ENCODE measurements around the gene SLC30A7.

Gene SLC30A7

DNA sequence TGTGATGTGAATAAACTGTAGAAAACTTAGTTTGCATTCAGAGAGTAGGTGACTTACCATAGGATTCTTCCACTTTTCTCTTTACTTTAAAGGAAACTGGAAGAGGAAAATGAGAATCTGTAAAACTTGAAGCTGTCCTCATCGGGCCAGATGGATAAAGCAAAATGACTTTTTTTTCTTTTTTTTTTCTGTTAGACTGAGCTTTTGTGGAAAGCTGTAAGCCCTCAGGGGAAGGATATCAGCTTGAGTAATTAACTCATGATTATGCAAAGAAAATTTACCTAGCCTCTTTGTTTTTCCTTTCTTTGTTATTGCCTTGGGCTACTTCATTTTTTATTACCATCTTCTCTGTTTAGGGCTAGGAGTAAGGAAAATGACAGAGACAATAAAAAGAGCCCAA lies 76.3 kb downstream of the SLC30A7 start:
- DNase-seq (ENCODE audit: low spot score) = no peak

DNA sequence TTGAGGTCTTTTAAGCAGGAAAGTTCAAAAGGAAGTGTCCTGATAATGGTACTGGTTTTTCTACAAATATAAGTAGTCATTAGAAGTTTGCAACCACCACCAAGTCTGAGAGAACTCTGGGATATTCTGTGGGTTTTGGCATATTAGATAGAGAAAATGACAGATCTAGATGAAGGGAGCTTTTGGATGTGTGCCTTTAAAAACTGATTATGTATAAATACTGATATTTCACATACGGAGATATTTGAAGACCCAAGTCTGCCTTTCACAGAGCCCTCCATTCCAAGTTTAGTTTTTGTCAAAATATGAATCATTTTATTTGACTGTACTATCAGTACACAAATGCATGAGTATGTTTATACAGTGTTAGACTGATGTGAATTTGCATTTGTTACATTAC lies 81.0 kb downstream of the SLC30A7 start:
- DNase-seq (ENCODE audit: low spot score) = no peak

DNA sequence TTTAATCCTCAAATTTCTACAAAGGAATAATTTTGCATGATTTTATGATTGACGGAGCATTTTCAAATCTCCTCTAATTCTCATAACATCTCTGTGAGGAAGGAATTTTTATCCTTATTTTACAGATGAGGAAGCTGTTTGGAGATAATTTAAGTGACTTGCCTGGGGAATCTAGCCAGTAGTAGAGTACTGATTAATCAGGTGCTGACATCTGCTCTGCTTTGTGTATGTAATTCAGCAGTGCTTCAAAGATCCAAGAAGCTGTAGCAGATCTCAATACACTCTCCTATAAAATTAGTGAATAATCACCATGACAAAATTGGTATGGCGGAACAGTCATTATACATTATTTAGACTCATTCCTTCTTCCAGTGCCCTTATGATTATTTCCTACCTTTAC lies 83.7 kb downstream of the SLC30A7 start:
- no peak for DNase-seq (ENCODE audit: low spot score)

DNA sequence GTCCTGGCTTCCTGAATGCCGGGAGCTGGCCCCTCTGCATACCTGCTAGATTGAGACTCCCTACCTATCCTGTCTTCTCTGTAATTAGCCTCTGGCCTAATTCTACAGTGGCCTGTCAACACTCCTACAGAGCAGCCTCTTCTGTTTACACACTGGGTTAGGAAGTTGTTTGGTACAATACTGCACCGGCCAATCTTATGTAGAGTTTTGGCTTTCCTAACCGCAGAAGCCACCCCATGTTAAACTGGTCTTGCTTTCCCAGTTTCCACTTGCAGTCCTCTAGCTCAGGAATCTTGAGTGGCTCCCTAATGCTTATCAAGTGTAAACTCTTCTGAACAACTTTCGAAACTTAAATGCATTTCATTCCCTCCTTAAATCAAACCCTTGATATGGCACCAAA lies 86.9 kb downstream of the SLC30A7 start:
- DNase-seq (ENCODE audit: low spot score) = no peak

DNA sequence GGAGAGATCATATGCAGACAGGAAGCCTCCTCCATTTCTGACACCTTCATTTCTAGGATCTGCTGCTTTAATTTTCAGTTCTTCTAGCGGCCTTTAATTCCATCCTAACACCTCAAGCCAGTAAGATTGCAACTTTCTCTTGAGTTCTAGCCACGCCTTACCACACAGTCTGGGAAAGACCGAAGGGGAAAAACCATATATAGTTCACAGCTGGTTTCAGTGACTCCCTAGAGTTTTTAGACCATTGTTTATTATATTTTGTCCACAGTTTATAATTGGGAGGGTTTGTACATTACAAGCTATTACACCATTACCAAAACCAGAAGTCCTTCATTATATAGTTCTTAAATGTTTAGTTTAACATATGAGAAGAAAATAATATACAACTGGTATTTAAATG lies 92.2 kb downstream of the SLC30A7 start:
- DNase-seq (ENCODE audit: low spot score) = no peak

DNA sequence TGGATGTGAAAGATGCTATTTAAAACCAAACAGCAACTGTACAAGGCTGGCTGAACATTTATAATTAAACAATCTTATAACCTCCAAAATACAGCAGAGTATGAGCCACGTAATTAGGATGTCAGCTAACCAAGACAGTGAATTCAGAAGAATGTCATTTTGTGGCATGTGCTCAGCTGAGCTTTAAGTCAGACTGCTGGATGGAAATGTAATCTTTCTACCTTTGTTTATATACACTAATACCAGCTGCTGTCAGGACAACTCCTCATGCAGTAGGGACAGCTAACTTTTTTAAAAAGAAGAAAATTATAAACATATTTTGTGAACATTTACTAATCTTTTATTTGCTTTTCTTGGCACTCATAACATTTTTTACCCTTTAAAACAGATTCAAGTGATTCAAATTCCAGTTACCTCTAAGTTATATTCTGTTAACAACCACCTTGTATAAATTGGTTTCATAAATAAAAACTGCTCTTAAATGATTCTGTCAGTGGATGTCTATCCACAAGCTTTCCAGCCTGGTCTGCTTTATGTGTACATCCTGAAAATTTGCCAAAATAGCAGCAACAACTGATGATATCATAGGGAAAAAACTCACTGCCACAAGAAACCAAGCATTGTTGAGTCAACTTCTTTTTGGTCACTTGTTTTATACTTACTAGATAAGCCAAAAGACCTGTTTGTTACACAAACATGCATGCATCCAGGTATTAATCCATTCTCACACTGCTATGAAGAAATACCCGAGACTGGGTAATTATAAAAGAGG lies 93.6 kb downstream of the SLC30A7 start:
- DNase-seq (ENCODE audit: low spot score) = no peak

DNA sequence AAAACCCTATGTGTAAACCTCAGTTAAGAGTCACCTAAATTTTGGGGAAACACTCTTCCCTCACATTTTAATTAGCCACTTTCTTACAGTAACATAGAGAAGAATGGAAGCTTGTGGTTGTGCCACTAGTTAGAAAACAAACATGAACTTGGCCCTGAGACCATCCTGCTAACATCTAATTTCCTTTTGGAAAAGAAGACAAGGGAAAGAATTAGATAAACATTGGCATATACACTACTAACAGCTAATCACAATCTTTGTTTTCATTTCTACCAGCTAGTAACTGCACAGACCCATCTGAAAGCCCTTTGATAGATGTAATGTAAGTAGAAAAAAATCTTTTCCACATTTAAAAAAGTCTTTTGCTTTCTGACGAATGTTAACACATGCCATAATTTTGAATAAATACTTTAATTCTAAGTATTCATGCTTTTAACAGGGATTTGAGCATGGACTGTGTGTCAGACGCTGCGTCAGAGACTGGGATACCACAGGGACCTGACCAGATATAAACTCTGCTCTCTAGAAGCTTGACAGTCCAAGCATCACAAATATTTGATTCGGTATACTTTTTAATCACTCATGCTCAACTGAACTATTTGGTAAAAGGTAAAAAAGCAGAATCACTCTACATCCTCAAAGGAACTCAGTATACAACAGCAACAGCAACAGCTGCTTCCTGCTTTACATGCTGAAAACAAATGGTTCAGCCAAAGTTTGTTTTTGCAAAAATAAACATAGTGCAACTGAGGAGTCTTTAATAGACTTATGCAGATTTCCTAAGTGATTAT lies 99.5 kb downstream of the SLC30A7 start:
- DNase-seq (ENCODE audit: low spot score) = no peak

DNA sequence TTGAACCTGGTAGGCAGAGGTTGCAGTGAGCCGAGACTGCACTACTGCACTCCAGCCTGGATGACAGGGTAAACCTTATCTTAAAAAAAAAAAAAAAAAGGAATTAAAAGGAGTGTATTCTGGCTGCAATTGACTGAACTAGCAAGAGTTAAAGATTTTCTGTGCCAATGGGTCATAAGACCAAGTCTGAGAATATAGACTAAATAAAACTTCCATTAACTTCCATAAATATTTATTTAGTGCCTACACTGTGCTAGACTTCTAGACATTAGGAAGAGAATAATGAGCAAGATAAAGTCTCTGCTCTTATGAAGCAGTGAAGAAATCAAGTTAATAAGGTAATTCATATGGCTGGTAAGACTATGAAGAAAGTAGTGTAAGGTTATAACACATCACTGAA lies 102.5 kb downstream of the SLC30A7 start:
- no peak for DNase-seq (ENCODE audit: low spot score)

DNA sequence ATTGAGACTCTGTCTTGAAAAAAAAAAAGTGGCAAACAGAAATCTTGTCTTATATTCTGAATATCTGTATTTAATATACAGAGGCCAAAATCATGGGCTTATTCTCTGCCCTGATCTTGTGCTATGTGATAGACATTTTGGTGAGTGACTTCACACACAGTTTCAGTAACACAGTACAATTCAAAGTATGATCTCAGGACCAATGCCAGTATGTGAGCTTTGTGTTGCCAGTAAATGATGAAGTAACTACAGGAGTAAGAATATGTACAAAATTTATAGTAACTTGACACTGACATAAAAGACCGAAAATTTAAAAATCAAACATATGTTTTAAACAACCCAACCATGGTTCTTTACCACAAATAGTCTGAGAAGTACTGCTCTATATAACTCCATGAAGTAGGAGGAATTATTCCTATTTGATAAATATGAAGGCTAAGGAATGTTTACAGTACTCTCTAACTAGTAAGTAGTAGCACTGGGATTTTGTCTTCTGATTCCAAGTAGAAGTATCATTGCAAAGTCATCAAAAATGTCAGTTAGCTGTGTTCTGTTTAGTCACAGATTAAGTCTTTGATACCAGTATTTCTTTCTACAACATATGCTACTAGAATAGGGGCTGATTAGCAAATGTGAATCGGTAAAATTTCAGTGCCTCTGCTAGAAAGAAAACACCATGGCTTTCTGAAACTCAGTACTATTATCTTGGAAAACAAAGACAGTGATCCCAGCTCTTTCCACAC lies 104.4 kb downstream of the SLC30A7 start:
- DNase-seq (ENCODE audit: low spot score) = no peak

DNA sequence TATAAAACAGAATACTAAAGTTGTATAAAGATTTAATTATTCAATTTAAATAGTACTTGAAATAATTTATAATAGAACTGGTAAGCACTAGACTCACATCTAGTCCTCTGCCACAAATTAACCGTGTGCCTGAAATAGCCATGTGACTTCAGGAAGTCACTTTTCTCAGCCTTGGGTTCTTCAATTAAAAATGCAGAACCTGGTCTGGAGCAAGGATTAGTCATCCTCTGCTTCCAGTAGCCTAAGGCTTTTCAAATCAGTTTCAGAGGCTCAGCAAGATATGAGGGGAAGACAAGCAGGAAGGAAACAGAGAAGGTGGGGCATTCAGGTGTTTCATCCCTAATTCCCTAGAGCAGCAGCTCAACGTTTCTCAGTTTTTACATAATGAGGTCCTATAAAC lies 106.7 kb downstream of the SLC30A7 start:
- DNase-seq (ENCODE audit: low spot score) = no peak

DNA sequence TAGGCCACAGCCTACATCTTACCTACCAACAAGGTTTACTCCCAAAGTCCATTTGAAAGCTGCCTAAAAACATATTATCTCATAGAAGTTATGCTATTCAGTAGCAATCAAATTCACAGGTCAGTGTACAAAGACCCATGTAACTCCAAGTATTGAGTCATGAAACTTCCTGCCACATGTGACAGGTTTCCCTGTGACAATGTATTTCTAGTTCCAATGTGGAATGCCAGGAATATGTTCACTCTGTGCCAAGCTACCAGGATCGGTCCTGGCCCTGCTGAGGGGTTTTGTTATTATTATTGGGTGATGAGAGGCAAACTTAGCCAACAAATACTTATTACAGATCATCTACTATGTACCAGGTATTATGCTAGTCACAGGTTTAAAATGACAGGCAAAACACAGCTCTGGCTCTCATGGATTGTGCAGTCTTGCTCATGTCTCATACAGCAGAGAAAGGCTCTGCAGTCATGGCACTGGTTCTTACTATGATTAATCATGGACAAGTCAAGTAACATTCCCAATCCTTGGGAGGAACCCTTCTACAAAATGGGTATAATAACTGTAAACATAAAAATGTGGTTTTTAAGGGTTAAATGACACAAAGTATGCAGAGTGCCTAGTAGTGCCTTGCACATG lies 107.2 kb downstream of the SLC30A7 start:
- no peak for DNase-seq (ENCODE audit: low spot score)

DNA sequence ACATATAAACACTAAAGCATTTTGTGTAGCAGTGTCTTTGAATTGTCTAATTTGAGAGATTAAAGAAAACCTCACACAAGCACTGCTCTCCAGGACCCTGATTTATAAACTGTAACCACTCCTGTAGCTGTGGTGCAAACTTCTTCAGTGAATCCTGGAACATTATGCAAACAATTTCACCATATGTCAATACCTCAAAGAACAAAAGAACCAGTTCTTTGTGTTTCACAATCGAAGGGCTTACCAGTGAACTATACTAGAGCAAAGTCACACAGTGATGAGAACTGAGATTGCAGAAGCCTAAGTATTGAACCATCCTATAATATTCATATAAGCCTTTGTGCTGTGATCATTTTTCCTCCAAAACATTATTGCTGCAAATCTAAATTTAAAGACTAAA lies 108.2 kb downstream of the SLC30A7 start:
- DNase-seq (ENCODE audit: low spot score) = no peak

DNA sequence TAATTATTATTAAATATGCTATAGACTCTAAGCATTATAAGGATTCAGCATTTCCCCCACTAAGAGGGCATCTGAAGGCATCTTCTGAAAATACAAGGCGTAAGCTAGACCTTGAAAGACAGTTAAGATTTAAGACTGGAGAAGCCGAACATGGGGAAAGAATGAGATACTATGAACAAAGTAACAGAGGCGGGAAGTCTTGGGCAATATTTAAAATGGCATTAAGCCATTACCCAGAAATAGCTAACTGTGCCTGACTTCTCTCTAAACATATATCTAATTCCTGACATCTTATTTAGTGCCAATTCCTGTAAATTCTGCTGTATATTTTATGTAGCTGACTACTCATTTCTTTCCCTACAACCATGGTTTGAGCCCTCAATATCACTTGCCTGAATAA lies 108.8 kb downstream of the SLC30A7 start:
- DNase-seq (ENCODE audit: low spot score) = no peak

DNA sequence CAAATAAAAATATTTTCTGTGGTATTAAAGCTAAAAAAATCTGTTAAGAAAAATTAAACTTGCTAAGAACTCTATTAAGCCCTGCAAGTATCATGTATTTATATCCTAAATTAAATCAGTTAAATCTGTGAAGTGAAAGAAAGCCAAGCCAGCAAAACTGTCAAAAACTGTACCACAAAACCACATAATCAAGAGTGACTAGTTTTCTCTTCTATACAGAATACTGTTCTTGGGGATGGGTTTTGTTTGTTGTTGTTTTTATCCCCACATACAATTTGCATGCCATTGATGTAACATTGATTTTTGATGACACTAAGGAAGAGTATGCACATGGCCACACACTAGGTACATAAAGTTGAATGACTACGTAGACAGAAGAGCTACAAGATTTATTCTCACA lies 109.3 kb downstream of the SLC30A7 start:
- DNase-seq (ENCODE audit: low spot score) = no peak

DNA sequence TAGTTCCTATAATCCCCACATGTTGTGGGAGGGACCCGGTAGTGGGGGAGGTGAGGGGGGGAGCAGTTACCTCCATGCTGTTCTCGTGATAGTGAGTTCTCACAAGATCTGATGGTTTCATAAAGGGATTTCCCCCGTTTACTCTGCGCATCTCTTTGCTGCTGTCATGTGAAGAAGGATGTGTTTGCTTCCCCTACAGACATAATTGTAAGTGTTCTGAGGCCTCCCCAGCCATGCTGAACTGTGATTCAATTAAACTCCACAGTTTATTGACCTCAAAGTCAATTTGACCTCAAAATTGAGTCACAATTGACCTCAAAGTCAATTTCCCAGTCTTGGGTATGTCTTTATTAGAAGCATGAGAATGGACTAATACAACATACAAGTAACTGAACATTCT lies 110.0 kb downstream of the SLC30A7 start:
- DNase-seq (ENCODE audit: low spot score) = no peak

DNA sequence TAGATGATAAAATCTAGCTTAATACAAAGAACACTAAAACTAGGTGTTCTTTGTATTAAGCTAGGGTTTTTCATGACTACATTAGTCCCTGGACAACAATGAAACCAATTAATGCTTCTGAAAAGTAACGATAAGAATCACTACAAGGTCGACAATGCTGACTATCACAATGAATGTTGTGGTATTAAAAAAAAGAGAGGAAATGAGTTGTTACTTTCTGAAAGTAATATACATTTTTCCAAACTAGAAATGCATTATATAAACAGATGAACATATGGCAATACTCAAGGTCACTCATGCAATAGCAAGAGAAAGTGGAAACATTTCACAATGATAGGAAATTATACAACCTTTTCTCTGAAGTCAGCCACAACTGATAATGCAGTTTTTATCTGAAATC lies 110.7 kb downstream of the SLC30A7 start:
- DNase-seq (ENCODE audit: low spot score) = no peak

DNA sequence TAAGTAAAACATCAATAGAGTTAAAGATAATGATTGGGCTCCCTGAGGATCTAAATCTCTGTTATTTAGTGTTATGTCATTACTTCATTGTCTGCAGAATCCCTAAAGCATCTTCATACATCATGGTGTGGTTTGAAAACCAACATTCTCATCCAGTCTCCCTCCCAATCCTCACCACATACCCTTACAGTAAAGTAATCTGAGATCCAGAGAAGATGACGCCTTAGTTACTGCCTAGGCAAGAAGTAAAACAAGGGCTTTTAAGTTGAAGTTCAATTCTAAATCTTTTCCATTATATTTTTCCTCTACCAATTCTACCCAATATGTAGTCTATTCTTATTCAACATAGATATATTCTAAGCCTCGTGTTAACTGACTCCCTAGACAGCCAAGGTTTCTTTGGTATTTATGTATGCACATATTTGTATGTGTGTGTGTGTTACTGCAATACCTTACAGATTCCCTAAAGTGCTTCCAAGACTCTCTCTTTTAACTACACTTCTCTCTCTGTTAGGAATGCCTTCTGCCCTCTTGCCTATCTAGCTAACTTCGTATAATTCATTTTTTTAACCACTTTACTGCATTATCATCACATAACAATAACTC lies 112.4 kb downstream of the SLC30A7 start:
- no peak for DNase-seq (ENCODE audit: low spot score)

DNA sequence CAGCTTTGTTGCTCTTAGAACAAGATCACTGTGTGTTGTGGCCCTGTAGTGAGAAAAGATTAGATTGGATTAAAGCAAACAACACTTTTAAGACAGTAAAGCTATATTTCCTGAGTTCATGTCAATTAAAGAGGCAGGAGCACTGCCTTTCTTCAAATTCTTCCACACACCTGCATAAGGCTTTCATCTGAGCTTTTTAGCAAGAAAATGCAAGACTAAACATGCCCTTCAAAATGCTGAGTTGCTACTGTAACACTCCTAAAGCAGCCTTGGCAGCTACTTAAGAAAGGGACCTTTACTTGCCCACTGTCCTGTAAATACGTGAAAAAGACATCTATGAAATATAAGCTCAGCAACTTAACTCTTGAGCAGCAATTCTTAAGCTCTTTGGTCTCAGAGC lies 117.9 kb downstream of the SLC30A7 start:
- DNase-seq (ENCODE audit: low spot score) = no peak

DNA sequence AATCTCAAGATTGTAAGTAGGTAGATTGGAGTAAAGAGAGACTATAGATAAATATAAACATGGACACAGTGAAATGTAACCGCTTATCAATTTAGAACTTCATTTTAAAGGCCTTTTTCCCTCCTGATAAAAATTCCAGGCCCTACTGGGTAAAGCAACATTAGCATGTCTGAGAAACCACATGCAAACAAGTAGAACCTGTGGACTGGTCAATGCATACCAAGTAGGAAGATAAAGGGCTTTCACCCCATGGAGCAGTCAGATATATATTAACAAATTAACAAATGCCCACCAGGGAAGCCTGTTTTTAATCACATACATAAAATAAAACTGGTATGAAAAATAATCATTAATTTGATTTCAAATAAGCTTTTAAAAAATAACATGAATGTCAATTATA lies 121.6 kb downstream of the SLC30A7 start:
- no peak for DNase-seq (ENCODE audit: low spot score)

DNA sequence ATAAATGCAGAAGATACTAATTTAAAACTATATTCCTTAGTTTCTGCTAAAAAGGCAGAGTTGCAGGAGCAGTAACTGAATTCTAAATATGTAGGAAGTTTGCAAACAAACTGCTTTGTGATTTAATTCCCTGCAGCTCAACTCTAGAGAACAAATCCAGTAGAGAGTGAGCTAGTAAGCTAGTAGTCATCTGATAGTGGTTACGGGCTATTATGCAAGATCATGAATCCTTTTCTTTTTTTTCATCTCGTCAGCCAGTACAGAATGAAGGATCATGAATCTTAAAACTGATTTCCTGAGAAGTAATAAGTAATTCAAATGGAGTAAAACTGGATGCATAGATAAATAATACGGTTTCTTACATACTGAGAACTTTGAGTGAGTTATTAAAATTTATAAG lies 126.4 kb downstream of the SLC30A7 start:
- no peak for DNase-seq (ENCODE audit: low spot score)

DNA sequence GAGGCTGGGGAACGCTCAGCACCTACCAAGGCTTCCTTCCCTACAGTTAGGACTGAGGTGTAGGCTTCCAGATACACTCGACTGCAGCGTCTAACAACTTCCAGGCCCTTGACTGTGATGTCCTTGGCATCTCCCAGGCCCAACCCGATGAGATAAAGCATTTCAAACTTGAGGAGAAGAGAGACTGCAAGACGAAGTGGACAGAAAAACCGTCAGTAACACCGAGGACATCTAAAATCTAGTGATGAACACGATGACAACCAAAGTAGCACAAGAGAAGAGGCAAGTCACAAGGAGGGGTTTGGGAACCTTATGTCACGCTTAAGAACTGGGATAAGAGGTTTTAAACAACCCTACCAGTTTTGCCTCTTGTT lies 129.4 kb downstream of the SLC30A7 start:
- DNase-seq (ENCODE audit: low spot score) = no peak
